Activated effector memory CD4-positive, alpha-beta T cell treated with anti-CD3 and anti-CD28 coated beads, Interleukin-2, amount 50 U/mL, for 16 hours (primary cell): ENCODE data around the gene SLC24A3.

ENCODE experiments used
- DNase-seq: peaks from one replicate; pipeline ENCODE4 v3.0.0-alpha.2; 2020

Gene SLC24A3

GRCh38 chr20:19431906-19432305 is 219.5 kb downstream of the SLC24A3 start:
- no peak for DNase-seq

DNA sequence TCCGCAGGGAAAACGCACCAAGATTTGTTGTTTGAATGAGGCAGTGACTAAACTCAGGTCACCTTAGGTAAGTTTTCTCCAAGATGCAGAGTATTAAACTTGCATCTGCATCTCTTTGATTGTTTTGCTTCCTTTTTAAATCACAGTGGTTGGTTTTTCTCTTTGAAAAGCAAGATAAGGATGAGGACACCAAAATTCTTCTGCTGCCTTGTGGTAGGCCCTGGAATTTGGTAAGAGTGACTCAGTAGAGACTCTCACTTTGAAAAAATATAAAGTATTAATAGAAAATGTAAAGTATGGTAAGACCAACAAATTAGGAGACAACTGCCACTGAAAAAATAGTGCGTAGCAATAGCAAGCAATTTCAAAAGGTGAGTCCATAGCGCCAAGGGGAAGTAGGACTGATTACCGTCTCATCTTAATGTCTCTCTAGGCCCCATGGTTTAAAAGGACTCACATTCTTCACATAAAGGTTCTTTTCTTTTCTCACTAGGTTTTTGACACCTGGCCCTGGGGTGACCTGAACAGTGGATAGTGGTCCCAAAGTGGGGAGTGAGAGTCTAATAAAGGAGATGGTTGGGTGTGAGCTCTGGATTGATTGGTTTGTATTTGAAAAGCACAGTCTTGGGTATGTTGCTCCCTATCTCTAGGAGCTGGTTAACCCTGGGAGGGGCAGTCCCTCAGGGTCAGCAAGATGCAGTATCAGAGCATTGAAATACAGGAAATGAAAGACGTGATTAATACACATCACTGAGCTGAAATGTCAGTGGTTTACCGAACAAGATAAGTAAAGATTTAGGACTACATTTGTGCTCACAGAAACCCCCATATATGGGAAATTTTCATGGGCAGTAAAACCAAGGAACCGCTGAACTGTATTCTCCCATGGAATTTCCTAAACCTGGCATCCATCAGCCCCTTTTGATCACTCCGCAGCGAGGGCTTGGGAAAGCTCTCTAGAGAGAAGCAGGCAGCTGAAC is 221.2 kb downstream of the SLC24A3 start:
- DNase-seq, result no peak

GRCh38 chr20:19435316-19435715 is 222.9 kb downstream of the SLC24A3 start:
- DNase-seq, result no peak

- DNase-seq, result no peak
Observed at GRCh38 chr20:19435821-19436220, 223.4 kb downstream of the SLC24A3 start.

- no peak for DNase-seq
Observed at GRCh38 chr20:19438488-19438887, 226.0 kb downstream of the SLC24A3 start.

GRCh38 chr20:19440660-19441527 is 228.5 kb downstream of the SLC24A3 start:
- DNase-seq, result no peak

- DNase-seq, result no peak
Observed at GRCh38 chr20:19446246-19446645, 233.8 kb downstream of the SLC24A3 start.

DNA sequence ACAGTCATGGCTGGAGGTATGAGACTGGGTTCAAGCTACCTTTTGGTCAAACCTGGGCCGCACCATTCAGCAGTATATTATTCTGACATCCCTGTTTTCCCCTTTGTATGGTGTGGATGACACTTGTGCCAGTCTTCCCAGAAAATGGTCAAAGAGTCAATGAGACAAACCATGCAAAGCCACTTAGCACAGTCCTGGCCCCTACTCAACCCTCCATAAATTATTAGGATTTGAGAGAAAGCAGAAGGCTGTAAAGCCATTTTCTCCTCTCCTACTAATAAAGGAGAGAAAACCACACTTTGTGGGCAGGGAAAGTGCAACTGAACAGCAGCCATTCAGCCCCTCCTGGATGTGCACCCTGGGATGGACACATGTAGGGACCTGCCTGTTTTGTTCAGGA is 236.2 kb downstream of the SLC24A3 start:
- no peak for DNase-seq

GRCh38 chr20:19449051-19449450 is 236.6 kb downstream of the SLC24A3 start:
- DNase-seq, result no peak

DNA sequence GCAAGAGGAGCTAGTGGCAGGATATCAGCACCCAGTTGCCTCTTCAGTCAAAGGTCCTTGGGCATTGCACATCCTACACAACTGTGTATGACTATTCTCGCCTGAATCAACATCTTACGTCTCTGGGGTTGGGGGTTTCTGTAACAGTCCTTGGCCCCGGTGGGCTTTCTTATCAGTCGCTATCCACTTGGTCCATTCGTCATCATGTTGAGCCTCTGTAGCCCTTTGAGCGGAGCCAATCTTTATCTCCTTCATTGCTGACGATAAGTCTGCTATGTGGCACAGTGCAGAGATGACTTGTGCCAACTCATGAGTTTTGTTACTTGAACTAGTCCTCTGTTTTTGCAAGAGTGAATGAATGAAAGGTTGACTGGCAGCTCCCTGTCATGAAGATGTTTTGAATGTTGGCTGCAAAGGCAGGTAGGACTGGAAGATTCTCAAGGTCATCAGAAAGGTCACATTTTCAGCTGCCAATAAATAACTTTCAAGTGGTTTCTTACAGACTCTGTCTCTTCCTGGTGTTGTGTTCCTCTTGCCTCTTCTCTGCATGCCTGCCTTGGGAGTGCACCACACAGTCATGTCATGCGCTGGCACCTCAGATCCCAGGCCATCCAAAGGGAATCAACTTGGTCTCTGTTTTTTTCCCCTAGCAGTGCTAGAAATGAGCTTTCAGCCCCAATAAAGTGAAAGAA is 238.9 kb downstream of the SLC24A3 start:
- no peak for DNase-seq

GRCh38 chr20:19451923-19452295 is 239.5 kb downstream of the SLC24A3 start:
- no peak for DNase-seq

DNA sequence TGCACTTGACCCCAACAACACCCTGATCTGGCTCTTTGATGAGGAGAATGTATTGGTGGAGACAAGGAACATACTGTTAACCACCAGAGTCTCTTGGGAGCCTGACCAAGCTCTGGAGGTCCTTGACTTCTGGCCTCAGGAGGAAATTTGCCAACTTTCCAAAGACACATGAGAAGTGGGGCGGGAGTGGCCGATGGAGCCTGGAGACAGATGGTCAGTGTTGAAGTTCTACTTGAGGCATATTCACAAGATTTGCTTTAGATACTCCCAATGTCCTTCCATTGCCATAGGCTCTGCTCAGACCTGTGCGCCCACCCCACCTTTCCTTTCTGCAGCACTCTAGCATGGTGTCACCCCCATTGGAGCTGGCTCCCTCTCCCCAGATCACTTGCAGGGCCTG is 241.0 kb downstream of the SLC24A3 start:
- DNase-seq, result no peak

DNA sequence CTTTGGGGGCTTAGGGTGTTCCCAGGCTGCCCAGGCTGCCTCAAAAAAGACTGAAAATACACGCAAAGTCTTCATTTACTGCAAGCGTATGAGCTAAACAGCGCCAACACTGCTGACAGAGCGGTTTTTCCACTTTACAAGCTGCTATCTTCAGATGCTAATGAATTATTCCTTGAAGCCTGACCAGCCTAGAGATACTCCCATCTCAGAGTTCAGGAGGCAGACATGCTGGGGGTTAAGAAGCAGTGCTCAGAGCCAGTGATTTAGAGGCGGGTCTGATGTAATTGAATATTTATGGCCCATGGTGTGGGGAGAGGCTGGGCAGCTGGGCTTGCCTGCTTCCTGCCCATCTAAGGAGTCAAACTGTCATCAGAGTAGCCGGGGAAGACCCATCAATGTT is 241.4 kb downstream of the SLC24A3 start:
- no peak for DNase-seq

GRCh38 chr20:19456595-19457395 is 244.4 kb downstream of the SLC24A3 start:
- DNase-seq, result no peak

- DNase-seq, result no peak
Observed at GRCh38 chr20:19457611-19458010, 245.2 kb downstream of the SLC24A3 start.

DNA sequence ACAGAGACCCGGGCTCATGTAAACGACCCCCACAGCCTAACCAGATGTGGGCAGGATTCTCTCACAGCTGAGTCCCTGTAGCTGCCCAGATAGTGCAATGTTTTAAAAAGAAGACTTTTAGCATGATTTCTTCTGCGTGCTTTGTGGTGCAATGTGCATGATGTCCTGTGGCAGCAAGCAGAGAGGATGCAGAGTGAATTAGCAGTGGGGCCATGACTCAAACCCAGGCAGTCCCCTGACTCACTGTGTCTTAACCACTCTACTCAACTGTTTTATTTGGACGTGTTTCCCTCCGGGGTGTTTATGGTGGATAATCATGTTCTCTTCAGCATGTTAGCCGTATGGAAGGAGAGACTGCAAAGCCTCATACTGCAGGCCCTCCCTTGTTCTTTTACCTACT is 247.9 kb downstream of the SLC24A3 start:
- DNase-seq, result no peak

DNA sequence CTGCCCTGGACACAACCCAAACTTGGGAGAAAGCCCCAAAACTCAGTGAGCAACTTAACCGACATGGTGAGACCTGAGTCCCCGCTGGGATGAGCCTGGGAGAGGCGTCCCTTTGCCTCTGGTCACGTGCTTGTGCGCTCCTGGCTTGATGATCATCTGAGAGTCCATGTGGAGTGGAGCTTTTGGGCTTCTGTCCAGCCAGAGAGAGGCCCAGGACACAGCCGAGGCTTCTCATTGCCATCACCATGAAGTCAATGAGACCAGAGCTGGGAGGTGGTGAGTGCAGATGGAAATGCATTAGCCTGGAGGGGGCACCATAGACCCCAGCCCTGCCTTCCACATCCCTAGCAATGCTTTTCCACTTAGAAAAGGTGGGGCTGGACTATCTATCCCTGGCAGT is 250.0 kb downstream of the SLC24A3 start:
- no peak for DNase-seq

DNA sequence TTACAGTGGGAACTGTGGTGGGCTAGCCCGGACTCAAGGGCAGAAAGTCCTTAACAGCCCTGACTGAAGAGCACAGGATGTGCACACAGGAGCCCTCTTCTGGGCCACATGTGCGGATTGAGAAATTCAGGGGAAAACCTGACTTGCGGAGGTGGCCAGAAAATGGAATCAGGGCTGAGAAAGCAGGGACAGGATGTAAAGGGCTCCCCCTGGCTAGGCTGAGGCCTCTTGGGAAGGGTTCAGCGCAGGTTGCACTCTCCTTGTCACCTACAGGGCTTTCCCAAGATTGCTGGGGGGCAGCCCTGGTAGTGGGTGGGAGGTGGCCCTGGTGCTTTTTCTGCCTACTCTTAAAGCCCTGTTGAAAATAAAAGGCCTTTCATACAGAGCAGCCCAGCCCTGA is 251.2 kb downstream of the SLC24A3 start:
- no peak for DNase-seq

DNA sequence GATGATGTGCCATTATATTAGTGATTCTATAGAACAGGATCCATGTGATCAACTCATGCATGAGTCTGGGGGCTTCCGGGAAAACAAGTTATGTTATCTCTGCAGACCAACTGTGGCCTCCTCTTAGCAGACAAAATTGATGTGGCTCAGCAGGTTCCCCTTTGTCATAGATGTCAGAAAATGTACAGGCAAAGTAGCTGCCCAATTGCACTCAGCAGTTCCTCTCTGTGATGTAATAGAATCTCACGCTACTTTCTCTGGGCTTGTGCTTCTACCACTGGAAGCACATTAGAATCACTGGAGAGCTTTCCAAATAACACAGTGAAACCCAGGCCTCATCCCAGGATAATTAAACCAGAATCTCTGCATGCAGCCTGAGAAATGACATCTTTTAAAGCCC is 253.1 kb downstream of the SLC24A3 start:
- no peak for DNase-seq

- no peak for DNase-seq
Observed at GRCh38 chr20:19466206-19466928, 253.9 kb downstream of the SLC24A3 start.

GRCh38 chr20:19473216-19473921 is 260.9 kb downstream of the SLC24A3 start:
- no peak for DNase-seq
